Bronchial epithelial cell (primary cell): ENCODE measurements around the gene KRT80. TPM values are rescaled to one million over a fixed set of nuclear protein-coding genes. Genes with fewer than 3 reads are reported as not detected.

Source experiments
- DNase-seq: peaks from one replicate; pipeline ENCODE4 v3.0.0-alpha.2; 2010; ENCODE audit warnings: low read depth
- FAIRE-seq: peaks from 2 replicates; lab custom pipeline; 2011; peaks lifted over from hg19 to GRCh38; lab: Jason Lieb, UNC
- H3K27me3 ChIP-seq: 2 replicates; pipeline ENCODE4 v1.5.1; 2011; ENCODE audit warnings: low read length; ENCODE audit not compliant: control insufficient read depth, insufficient read depth
- H3K36me3 ChIP-seq: 2 replicates; pipeline ENCODE4 v1.5.1; 2011; ENCODE audit warnings: low read length; ENCODE audit not compliant: control insufficient read depth, insufficient read depth
- H3K4me3 ChIP-seq: 2 replicates; pipeline ENCODE4 v1.5.1; 2011; ENCODE audit warnings: mild to moderate bottlenecking, low read depth, low read length, control low read depth
- total RNA-seq: library from RNA; depleted of rRNA; stranded (reverse); fragments of >200 nt; gene quantifications from 2 replicates; pipeline ENCODE4 v1.2.1, GENCODE V29; 2014
- TF ChIP-seq, protein P1 (sequence below): IDR thresholded peaks from 2 replicates; pipeline ENCODE4 v1.5.1; 2011; ENCODE audit warnings: mild to moderate bottlenecking, moderate library complexity, low read length, control low read depth, inconsistent platforms; ENCODE audit not compliant: insufficient read depth, severe bottlenecking

KRT80 gene
- total RNA-seq, 1 donor from 2014 or later = 14.7 TPM

DNA sequence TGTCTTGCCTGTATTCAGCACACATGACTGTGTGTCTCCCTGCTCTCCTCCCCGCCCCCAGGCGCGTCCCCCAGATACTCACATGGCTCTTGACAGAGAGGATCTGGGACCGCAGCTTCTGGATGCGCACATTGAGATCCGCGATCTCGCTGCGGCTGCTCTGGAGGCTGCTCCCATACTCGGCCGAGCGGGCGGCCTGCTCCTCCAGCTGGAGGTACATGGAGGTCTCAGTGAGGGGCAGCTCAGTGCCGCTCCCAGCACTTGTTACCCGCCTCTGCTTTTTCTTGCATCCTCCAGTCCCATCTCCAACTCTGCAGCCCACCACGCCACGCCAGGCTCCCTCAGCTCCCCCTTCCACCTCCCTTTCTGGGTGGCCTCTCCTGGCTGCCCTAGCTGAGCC lies 18.9 kb downstream of the KRT80 start:
- no peak for DNase-seq
- no peak overlapping the region for H3K4me3 ChIP-seq
- H3K36me3 ChIP-seq = no peaks in the 10 kb centered on the region
- TF ChIP-seq, protein P1, sequence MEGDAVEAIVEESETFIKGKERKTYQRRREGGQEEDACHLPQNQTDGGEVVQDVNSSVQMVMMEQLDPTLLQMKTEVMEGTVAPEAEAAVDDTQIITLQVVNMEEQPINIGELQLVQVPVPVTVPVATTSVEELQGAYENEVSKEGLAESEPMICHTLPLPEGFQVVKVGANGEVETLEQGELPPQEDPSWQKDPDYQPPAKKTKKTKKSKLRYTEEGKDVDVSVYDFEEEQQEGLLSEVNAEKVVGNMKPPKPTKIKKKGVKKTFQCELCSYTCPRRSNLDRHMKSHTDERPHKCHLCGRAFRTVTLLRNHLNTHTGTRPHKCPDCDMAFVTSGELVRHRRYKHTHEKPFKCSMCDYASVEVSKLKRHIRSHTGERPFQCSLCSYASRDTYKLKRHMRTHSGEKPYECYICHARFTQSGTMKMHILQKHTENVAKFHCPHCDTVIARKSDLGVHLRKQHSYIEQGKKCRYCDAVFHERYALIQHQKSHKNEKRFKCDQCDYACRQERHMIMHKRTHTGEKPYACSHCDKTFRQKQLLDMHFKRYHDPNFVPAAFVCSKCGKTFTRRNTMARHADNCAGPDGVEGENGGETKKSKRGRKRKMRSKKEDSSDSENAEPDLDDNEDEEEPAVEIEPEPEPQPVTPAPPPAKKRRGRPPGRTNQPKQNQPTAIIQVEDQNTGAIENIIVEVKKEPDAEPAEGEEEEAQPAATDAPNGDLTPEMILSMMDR = no peak
- FAIRE-seq = no peak
- no peaks in the 10 kb centered on the region for H3K27me3 ChIP-seq

DNA sequence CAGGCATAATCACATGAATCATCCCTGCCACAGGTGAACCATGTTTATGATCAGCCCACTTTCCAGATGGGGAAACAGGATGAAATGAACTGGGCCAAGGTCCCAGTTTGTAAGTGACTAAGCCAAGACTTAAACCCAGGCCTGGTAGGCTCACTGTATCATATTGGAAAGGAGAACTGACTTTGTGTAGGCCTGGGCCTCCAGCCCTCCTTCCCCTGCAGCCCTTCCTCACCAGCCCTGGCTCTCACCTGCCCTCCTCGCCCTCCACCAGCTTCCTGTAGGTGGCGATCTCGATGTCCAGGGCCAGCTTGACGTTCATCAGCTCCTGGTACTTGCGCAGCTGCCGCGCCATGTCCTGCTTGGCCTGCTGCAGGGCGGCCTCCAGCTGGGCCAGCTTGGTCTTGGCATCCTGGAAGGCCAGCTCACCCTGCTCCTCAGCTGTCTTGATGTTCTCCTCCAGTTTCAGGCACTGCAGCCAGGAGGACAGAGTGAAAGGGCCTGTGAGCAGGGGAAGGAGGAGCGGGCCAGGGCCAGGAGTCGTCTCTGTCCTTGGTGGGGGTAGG lies 19.8 kb downstream of the KRT80 start:
- Histone ChIP-seq H3K27me3 (no peaks in the 10 kb centered on the region), H3K36me3 (no peaks in the 10 kb centered on the region), H3K4me3 (no peak overlapping the region)
- TF ChIP-seq, protein P1 = peak; percentile 54
- DNase-seq (peak; percentile 86), FAIRE-seq (peak; percentile 95)

DNA sequence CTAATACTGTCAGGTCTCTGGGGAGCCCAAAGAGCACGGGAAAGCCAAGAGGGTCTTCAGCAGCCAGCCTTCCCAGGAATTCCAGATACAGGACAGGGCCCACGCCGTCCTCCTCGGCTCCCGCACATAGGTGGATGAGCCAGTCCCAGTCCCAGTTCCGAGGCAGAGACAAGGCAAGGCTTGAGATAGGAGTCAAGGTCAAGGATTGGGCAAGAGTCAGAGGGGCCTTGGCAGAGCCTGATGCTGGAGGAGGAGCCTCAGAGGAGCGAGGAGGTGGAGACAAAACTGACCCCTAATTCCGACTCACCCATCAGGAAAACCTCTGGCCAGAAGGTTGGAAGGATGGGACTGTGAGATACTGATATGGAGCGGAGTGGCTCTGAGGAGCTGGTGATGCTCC lies 21.0 kb downstream of the KRT80 start:
- Histone ChIP-seq H3K4me3 (no peak overlapping the region), H3K27me3 (no peaks in the 10 kb centered on the region), H3K36me3 (no peaks in the 10 kb centered on the region)
- TF ChIP-seq, protein P1 = no peak
- FAIRE-seq = no peak
- DNase-seq = no peak

DNA sequence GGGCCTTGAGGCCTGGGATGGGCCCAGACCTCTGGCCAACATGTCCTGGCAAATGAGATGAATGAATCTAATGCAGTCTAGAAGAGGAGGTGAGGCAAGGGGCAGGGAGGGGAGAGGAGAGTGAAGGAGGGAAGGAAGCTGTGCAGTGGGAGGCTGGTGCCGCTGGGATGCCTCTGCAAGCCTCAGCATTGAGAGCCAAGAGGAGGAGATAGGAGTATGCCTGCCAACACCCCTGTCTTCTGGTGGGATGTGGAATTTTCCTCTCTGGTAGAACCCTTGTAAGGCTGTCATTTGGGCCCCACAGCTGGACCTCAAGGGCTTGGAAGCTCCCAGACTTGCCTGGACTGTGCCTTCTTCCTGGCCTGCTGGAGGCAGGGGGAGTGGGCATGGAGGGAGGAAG lies 21.9 kb downstream of the KRT80 start:
- TF ChIP-seq, protein P1 = no peak
- Histone ChIP-seq H3K4me3 (no peak overlapping the region), H3K36me3 (no peaks in the 10 kb centered on the region), H3K27me3 (no peaks in the 10 kb centered on the region)
- no peak for FAIRE-seq
- DNase-seq = no peak

DNA sequence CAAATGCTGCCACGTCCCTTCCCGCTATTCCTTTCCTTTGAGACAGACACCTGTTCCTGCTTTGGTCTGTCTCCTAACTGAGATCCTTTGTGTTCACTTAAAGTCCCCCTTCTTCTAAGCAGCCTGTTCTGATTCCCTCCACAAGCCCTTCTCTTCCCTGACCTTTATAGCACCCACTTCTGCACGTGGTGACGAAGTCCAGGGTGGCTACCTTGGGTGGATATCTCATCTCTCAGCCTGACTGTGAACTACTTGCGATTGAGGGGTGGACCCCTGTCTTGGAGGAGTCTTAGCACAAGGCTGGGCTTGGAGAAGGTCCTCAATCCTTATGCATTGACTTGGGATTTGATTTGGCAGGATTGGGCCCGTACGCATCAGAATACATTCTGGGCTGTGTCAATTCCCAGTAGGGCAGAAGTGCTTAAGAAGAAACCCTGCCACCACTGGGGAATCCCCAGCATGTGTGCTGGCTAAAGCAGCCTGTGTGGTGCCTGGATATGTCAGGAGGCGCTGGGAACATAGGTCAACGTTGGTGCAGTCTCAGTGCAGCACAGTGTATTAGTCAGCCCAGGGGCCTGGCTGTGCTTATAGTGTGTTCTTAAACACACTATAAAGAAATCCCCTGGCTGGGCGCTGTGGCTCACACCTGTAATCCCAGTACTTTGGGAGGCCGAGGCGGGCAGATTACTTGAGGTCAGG lies 23.6 kb downstream of the KRT80 start:
- DNase-seq (peak; percentile 83), FAIRE-seq (peak; percentile 75)
- Histone ChIP-seq H3K4me3 (no peak overlapping the region), H3K36me3 (no peaks in the 10 kb centered on the region), H3K27me3 (no peaks in the 10 kb centered on the region)
- TF ChIP-seq, protein P1 = no peak
